HG02759 (cell line): ENCODE results near the gene ZIC1.

Source experiments
- ATAC-seq: cut with Tn5 transposase; IDR thresholded peaks from one replicate; pipeline ENCODE4 v1.9.1; 2021; ENCODE audit warnings: mild to moderate bottlenecking, moderate library complexity; ENCODE audit not compliant: unreplicated experiment

Gene ZIC1

DNA sequence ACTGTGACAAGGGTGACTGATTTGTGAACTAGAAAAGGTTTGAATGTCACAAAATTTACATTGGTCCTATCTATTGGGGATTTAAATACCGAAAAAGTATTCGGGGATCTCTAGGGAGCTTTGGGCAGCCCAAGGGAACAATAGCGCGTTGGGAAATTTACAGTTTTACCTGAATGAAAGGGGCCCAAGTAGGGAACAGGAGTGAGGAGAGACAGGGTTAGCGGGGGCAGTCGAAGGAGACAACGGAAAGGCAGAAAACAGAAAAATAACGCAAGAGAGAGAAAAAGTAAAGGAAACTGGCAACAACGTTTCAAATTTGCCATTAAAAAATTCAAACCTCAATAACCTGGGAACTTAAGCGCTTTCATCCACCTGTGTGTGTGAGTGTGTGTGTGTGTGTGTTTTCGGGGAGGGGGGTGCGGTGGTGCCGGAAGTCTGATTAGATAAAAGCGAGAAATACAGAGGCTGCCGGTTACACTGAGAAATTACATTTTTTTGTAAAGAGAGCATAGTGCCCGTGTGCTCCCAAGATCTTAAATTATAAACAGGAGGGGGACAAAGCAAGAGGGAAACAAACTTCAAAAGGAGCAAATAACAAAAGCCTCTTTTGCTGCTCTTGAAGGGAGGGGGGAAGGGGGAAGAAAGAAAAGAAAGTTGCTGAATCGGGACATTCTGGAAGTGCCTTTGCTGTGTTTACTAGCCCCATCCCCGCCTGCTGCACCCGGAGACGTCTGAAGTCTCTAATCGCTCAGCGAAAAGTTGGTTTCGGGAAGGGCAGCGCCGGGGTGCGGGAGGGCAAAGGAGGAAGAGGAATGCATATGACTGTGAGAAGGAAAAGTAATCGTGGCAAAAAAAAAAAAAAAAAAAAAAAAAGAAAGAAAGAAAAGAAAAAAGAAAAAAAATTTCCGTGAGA lies 721 bp upstream of the ZIC1 start:
- no peak for ATAC-seq

DNA sequence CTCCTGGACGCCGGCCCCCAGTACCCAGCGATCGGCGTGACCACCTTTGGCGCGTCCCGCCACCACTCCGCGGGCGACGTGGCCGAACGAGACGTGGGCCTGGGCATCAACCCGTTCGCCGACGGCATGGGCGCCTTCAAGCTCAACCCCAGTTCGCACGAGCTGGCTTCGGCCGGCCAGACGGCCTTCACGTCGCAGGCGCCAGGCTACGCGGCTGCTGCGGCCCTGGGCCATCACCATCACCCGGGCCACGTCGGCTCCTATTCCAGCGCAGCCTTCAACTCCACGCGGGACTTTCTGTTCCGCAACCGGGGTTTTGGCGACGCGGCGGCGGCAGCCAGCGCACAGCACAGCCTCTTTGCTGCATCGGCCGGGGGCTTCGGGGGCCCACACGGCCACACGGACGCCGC lies 956 bp downstream of the ZIC1 start:
- ATAC-seq, result no peak

DNA sequence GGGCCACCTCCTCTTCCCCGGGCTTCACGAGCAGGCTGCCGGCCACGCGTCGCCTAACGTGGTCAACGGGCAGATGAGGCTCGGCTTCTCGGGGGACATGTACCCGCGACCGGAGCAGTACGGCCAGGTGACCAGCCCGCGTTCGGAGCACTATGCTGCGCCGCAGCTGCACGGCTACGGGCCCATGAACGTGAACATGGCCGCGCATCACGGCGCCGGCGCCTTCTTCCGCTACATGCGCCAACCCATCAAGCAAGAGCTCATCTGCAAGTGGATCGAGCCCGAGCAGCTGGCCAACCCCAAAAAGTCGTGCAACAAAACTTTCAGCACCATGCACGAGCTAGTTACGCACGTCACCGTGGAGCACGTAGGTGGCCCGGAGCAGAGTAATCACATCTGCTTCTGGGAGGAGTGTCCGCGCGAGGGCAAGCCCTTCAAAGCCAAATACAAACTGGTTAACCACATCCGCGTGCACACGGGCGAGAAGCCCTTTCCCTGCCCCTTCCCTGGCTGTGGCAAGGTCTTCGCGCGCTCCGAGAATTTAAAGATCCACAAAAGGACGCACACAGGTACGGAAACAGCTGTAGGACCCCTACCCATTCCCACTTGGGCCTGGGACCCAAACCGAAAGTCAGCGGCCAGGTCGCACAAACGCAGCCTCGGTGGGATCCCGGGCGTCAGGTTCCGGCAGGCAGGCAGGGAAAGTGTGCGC lies 1.5 kb downstream of the ZIC1 start:
- ATAC-seq, result no peak

DNA sequence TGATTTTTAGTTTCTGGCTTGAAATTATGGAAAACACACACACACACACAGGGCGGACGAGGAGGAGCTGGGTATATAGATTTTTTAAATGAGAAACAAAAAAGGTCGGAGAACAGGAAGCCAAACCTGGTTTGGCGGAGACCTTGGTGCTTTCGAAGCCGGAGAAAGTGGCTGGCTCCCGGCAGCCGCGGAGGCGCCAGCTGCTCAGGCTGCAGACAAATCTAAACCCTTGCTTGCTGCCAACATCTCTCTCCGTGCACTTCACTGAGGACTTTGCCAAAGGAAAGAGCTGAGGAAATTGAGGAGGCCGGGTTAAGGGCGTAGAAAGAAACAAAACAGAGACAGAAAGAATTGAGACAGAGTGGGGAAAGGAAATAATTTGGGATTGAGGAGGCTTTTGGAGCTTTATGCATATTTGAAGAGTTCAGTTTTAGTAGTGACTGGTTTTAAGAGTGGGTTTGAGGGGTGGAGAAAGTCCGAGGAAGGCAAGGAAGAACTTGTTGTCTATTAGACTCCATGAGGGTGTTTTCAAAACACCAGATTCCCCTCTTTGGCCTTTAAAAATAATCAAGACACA lies 2.2 kb downstream of the ZIC1 start:
- ATAC-seq, result no peak

DNA sequence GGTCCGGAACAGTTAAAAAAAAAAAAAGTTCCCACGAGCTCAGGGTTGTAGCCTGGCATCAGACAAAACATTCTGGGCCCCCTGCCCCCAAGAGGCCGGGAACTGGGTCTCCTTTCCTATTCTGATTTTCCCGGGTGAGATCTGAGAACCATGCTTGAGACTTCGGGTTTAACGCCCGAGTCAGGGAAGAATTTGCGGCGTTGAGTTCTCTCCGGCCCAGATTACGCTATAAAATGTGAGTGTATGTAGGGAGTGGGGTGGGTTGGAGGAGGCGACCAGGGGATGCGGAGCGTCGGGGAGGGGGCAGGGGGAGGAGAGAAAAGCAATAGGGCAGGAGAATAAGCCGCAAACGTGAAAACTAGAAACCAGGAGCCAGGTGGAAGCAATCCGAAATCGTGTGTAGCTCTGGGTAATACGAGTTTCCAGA lies 2.7 kb downstream of the ZIC1 start:
- ATAC-seq, result no peak

DNA sequence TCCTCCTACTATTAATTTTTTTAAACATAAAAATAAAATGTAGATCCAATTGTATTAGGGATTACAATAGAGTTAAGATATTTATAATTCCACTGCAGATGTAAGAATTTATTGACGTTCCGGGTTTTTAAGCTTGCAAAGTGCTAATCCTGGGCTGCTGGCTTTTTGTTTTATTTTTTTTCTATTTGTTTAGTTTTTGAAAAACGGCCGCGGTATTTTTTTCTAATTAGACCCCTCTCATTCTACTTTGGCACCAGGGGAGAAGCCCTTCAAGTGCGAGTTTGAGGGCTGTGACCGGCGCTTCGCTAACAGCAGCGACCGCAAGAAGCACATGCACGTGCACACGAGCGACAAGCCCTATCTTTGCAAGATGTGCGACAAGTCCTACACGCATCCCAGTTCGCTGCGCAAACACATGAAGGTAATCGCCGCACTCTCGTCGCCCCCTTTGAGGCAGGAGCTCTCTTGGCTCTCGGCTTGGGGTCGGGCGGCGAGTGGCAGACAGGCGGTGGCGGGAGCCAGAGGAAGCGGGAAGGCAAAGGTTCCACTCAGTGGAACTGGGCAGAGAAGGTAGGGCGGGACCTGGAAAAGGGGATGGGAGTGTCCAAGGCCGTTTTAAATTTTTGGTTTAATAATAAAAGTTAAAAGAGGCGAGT lies 3.2 kb downstream of the ZIC1 start:
- no peak for ATAC-seq

DNA sequence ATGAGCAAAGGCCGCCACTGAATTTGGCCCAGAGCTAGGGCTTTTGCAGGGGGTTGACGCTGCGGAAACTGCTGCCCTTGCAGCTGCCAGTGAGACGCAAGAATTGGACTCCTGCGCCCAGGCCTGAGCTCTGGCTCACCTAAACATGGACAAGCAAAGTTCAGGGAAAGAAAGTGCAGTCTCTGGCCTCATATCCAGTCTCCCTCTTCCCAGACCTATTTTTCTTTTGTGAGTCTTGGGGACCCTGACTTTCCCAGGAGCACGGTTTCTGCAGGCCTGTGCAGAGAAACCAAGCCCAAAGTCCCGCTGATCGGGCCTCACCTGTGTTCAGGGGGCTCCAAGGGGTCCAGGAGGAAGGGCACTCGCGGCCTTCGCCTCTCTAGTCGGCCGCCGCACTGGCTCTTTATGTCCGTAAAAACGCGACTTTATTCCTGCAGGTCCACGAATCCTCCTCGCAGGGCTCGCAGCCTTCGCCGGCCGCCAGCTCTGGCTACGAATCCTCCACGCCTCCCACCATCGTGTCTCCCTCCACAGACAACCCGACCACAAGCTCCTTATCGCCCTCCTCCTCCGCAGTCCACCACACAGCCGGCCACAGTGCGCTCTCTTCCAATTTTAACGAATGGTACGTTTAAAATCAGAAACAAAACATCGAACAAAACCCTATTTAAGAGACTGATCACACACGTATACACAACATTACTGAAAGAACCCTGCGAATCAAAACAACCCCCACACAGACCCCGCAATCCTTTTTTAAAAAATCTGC lies 3.9 kb downstream of the ZIC1 start:
- no peak for ATAC-seq

DNA sequence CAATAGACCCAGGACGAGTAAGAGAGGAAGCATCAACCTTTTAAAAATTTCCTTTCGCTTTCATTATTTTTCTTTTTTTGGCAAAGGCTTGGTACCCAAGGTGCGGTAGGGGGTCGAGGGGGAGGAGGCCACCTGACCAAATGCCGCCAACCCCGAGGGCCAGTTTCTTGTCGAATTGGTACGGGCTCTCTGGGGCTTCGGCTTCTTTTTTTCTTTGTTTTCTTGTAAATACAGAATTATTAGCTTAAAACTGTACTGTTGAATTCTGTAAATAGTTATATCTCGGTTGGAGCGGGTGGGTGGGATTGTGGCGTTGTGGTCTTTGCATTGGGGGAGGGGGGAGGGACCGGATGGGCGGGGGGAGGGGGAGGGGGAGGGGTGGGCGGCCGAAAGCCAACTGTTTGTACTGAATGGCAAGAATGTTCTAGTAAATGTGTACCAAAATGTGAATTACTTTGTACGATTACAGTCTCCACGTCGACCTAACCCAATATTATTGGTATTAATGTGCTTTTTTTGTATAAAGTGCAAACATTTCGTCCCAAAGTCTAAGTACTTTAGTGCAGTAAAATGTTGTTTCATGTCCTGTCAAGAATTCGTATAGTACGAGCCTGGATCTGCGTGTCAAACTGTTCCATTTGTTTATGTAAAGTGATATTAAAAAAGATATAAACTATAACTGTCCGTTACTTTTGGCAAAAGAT lies 4.7 kb downstream of the ZIC1 start:
- ATAC-seq, result no peak

DNA sequence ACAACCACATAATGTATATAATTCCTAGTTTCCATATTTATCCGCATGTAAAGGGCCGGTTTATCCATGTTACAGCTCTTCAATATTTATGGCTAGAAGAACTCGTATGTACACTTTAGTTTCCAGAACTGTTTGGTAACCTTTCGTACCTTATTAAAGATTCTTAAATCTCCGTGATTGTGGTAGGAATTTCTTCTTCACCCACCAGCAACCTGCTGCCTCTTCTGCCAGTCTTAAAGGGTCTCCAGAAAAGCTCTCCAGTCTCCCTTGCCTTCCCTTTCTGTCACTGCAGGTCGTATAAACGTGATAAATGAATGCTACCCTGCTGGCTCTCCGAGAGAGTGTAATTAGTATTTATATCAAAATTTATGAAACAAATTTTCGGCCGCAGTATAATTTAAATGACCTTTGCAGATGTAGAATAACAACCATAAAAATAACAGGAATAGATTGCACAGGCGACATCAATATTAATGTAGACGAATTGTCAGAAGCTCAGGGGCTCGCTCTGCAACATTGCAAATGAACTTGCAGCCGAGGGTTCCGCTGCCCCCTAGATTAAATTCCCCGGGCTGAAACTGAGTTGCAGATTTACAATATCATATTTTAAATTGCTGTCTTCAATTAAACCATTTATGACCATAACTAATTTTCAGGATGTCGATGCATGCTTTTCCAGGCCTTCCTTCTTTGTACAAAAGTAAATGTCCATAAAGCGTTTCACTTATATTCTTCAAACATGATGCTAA lies 5.4 kb downstream of the ZIC1 start:
- no peak for ATAC-seq

DNA sequence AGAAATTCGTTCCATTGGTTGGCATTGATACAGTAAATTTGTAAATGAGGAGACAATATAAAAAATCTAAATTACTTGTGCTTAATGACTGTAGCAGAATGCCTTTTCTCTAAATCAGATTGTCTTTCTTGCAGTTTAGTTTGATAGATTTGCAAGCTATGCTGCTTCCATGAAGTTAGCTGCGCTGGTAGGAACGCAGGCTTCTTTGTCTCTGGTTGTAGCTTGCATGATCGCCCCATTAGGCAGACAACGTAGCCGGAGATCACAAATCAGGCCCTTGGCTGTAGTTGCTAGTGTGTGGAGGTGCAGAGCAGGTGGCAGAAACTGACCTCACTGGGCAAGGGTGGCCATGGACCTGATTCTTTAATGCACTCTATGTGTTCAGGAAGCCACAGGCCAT lies 6.1 kb downstream of the ZIC1 start:
- no peak for ATAC-seq

DNA sequence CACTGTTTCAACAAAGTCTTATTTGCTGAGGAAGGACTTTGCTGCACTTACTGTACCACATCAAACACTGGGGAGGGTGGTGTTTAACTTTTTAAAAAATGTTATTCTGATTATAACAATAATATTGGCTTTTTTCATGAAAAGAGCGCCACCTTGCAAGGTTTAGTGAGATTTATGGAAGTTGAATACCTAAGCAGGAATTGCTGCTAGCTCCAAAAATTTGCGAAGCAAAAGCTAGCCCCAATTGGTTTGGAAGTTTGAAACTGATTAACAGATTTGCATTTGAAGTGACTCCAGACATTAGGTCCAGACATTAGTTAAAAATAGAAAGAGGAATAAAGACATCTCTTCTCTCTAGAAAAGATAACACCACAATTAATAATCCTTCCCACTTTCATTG lies 6.7 kb downstream of the ZIC1 start:
- ATAC-seq, result no peak

DNA sequence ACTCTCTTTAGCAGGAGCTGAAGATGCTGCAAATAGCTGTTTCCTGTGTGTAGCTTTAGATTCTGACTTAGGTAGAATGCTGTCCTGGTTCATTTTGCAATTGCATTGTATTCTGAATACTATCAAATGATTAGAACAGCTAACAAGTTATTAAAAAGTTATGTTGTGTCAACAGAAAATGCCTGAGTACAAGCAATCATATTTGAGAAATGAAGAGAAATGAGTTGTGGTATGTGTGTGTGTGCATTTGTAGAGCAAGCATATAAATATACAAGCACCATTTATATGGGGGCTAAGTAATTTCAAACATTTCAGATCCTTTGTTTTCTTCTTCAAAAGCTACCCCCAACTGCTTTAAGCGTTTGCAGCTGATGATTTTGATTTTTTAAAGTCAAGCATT lies 7.8 kb downstream of the ZIC1 start:
- ATAC-seq, result no peak

DNA sequence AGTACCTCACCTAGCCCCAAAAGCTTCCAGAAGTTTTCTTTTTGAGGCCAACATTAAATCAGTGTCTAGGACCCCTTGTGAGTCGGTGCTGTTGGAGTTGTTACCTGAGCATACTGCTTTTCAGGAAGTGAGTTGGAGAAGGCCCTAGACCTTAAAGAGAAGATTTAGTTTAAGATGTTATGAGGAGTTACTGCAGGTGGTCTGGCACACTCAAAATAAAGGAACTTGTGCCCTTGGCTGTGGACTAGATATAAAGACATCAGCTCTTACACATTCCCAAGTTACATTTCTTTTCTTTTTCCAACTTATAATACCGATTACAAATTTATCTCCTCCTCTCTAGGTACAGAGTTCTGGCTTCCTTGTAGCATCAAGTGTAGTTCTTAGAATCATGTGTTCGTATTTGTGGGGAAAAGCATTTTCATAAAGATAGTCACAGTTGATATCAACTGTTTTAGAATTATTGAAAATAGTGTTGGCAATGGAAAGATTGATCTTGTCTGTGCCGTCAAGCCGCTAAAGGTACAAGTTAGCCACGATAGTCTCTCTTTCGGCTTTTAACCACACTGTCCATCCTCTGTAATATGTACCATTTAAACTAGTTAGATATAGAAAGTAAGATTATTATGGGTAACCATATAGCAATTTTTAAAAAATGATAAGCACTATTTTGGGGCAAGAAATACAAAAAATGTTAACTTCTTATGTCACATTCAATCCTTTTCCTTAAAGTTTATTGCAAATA lies 8.6 kb downstream of the ZIC1 start:
- no peak for ATAC-seq

DNA sequence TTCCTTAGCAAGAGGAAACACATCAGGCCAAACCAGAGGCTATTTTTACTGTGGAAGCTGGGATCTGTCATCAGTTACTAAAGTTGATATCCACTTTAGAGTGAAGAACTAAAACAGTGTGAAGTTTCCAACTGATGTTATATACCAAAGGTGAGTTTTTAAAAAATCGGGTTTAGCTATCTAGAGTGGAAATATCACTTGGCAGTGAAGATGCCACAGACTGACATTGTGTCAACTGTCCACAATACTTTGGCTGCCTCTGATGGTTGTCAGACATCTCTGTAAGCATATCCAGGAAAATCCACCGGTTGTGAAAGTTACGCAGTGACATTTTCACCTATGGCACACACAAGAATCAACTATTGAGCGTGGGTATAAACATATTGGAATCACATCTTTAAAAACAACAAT lies 9.2 kb downstream of the ZIC1 start:
- ATAC-seq, result no peak

DNA sequence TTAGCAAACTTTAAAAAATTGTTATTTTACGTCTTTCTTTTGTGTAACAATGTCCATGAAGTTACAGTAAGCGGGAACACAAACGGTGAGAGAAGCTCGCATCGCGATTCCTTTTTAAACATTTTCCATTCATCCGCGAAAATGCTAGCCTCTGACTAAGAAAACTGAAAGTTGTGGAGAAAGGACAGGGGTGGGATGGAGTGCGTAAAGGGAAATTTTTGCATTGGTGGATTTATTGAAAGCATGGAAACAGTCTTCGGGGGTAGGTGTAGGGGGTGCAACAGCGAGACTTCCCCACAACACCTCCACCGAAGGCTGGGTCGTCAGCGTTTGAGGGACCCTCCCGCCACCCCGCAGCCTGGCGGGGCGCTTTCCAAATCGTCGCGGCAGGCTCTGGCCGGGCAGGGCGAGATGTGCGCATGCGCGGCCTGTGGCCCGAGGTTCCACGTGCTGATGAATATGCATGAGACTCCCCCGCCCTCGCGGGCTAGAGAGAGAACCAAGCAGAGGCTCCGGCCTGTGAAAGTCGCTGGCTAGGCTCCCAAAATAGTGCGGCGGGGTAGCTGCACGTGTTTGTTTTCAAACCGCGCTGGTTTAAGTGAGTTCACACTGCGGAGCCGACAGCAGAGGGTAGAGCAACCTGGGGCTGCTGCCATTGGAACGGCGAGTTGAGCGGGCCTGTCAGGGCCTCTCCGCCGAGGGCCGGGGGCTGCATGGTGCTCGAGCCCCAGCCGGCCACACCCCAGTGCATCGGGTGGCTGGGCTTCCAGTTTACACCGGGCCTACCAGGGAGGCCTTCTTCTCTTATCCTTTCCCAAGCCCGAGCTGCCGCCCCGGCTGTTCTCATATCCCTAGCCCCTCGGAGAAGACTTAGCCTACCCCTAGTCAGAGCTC lies 9.9 kb downstream of the ZIC1 start:
- ATAC-seq, result no peak

DNA sequence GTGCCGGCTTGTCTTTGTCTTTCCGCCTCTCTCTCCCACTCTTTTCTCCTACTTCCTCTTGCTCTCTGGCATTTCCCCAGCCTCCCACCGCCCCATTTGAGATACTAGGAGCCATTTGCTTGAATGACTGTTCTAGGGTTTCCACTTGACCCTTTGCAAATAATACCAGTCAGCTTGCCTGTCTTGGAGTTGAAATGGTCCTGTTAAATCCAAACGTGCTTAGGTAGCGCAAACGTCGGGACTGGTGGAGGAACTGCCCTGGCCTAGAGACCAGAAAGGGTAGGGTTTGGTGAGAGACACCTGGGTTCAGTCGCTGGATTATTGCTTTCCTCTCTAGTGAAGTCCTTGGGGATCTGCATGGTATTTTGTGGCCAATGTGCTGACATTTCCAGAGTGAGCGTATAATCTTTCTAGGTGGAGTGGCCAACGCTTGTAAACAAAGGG lies 10.6 kb downstream of the ZIC1 start:
- no peak for ATAC-seq

DNA sequence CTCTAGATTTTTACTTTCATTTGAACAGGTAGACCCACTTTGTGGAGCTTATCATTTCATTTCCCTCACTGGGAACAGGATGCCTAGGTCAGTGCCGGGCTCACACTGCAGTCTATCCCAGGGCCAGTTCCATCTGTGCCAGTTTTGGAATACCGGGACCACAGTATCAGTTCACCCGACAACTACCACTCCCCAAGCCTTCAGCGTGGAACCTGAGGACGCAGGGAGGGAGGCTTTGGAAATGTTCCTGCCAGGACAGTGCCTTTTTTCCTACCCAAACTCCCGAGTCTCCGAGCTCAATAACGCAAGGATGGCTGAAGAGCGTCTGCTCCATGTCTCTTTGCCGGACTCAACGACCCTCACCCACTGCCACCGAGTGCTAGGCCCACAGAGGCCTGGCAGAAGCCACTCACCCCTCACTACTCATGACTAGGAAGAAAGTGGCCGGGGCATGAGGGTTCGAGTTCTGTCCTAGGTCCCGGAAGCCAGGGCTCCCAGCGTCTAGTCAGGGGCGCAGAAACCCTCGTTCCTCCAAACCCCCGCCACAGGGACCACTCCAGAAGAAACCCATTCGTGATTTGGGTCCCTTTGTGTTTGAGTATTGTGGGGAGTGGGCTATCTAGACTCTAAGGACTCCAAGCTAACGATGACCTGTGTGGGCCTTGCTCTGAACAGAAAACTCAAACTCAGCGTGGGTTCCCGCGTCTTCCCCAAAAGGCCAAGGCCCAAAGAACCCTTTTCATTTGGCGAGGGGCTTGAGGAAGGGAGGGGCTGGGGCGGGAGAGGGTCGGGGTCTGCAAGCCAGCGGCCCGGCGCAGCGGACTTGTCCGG lies 11.4 kb downstream of the ZIC1 start:
- no peak for ATAC-seq
